WTC11 (cell line): ENCODE results near the gene PTPN3.

ENCODE experiments used
- ELF4 ChIP-seq: sonication (generic); formaldehyde crosslinking; IDR thresholded peaks from 2 replicates; pipeline ENCODE4 v1.8.1; 2022; ENCODE audit warnings: low read depth, mild to moderate bottlenecking, moderate library complexity, missing genetic modification reagents
- ESRRA ChIP-seq: sonication (generic); formaldehyde crosslinking; IDR thresholded peaks from 2 replicates; pipeline ENCODE4 v1.8.1; 2022; ENCODE audit warnings: mild to moderate bottlenecking, missing genetic modification reagents, borderline replicate concordance
- MXD4 ChIP-seq: fragments of 250-450 bp; sonication (Bioruptor Pico); IDR thresholded peaks from 2 replicates; pipeline ENCODE4 v1.8.0; 2021; ENCODE audit warnings: mild to moderate bottlenecking, moderate library complexity, borderline replicate concordance
- PRRX2 ChIP-seq: fragments of 250-450 bp; sonication (Bioruptor Pico); IDR thresholded peaks from 2 replicates; pipeline ENCODE4 v1.8.0; 2021; ENCODE audit warnings: mild to moderate bottlenecking
- ZNF396 ChIP-seq: fragments of 250-450 bp; sonication (Bioruptor Pico); IDR thresholded peaks from 2 replicates; pipeline ENCODE4 v1.8.0; 2021; ENCODE audit warnings: mild to moderate bottlenecking, moderate library complexity, borderline replicate concordance
- TF ChIP-seq, protein P1 (sequence below): fragments of 200-600 bp; IDR thresholded peaks from 2 replicates; pipeline ENCODE4 v1.8.0; 2022; ENCODE audit warnings: antibody characterized with exemption
- TF ChIP-seq, protein P2 (sequence below): sonication (generic); formaldehyde crosslinking; IDR thresholded peaks from 2 replicates; pipeline ENCODE4 v1.8.0; 2022; ENCODE audit warnings: mild to moderate bottlenecking, missing genetic modification reagents
- TF ChIP-seq, protein P3 (sequence below): sonication (generic); formaldehyde crosslinking; IDR thresholded peaks from 2 replicates; pipeline ENCODE4 v1.8.1; 2023; ENCODE audit warnings: mild to moderate bottlenecking, missing genetic modification reagents, moderate library complexity
- TF ChIP-seq, protein P4 (sequence below): sonication (generic); formaldehyde crosslinking; conservative IDR thresholded peaks from 2 replicates; pipeline ENCODE4 v1.8.1; 2022; ENCODE audit warnings: mild to moderate bottlenecking, missing genetic modification reagents
- TF ChIP-seq, protein P5 (sequence below): fragments of 250-450 bp; sonication (Bioruptor Pico); IDR thresholded peaks from 2 replicates; pipeline ENCODE4 v2.1.2; 2022; ENCODE audit warnings: mild to moderate bottlenecking, moderate library complexity

DNA sequence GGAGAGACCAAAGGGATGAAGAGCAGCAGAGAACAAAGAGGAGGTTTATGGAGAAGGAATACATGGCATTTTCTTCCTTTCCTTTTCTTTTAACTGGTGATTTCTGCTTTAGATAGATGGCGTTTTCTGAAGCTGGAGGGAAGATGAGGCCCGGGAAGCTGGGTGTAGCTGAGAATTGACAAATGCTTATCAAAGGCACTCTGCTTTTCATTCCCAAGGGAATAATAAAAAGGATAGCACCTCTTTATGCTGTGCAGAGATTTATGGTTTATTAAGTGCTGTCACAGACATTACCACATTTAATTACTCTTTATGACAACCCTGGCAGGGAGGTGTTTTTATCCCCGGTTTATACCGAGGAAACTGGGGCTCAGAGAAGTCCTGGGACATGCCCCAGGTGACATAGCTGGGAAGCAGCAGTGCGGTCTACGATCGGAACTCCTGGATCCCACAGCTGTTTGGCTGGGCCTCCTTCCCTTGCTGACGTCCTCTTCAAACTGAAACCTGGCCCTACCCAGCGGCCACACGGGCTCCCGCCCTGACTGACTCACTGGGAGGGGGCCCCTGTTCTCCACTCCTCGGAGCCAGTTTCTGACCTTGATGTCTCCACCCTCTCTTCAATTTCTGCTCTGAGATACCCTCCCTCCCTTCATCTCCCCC lies 169.0 kb downstream of the PTPN3 start:
- no peak for TF ChIP-seq ZNF396 (CRISPR knock-in tag)
- TF ChIP-seq, protein P1, sequence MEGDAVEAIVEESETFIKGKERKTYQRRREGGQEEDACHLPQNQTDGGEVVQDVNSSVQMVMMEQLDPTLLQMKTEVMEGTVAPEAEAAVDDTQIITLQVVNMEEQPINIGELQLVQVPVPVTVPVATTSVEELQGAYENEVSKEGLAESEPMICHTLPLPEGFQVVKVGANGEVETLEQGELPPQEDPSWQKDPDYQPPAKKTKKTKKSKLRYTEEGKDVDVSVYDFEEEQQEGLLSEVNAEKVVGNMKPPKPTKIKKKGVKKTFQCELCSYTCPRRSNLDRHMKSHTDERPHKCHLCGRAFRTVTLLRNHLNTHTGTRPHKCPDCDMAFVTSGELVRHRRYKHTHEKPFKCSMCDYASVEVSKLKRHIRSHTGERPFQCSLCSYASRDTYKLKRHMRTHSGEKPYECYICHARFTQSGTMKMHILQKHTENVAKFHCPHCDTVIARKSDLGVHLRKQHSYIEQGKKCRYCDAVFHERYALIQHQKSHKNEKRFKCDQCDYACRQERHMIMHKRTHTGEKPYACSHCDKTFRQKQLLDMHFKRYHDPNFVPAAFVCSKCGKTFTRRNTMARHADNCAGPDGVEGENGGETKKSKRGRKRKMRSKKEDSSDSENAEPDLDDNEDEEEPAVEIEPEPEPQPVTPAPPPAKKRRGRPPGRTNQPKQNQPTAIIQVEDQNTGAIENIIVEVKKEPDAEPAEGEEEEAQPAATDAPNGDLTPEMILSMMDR = no peak
- TF ChIP-seq, protein P2, sequence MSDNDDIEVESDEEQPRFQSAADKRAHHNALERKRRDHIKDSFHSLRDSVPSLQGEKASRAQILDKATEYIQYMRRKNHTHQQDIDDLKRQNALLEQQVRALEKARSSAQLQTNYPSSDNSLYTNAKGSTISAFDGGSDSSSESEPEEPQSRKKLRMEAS (CRISPR knock-in tag) = no peak
- no peak for TF ChIP-seq MXD4 (CRISPR knock-in tag)
- TF ChIP-seq ESRRA (CRISPR knock-in tag) = no peak
- TF ChIP-seq PRRX2 (CRISPR knock-in tag) = no peak
- TF ChIP-seq, protein P3, sequence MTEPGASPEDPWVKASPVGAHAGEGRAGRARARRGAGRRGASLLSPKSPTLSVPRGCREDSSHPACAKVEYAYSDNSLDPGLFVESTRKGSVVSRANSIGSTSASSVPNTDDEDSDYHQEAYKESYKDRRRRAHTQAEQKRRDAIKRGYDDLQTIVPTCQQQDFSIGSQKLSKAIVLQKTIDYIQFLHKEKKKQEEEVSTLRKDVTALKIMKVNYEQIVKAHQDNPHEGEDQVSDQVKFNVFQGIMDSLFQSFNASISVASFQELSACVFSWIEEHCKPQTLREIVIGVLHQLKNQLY = no peak
- TF ChIP-seq ELF4 (CRISPR knock-in tag) = no peak
- TF ChIP-seq, protein P4, sequence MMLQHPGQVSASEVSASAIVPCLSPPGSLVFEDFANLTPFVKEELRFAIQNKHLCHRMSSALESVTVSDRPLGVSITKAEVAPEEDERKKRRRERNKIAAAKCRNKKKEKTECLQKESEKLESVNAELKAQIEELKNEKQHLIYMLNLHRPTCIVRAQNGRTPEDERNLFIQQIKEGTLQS (CRISPR knock-in tag) = no peak
- TF ChIP-seq, protein P5, sequence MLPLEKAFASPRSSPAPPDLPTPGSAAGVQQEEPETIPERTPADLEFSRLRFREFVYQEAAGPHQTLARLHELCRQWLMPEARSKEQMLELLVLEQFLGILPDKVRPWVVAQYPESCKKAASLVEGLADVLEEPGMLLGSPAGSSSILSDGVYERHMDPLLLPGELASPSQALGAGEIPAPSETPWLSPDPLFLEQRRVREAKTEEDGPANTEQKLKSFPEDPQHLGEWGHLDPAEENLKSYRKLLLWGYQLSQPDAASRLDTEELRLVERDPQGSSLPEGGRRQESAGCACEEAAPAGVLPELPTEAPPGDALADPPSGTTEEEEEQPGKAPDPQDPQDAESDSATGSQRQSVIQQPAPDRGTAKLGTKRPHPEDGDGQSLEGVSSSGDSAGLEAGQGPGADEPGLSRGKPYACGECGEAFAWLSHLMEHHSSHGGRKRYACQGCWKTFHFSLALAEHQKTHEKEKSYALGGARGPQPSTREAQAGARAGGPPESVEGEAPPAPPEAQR (CRISPR knock-in tag) = no peak
